ENCODE data around the gene ANO7.

ANO7 gene

GRCh38 chr2:241157841-241158545, 30.5 kb upstream of the ANO7 start:
- no peak for DNase-seq (ENCODE audit: low read depth)

DNA sequence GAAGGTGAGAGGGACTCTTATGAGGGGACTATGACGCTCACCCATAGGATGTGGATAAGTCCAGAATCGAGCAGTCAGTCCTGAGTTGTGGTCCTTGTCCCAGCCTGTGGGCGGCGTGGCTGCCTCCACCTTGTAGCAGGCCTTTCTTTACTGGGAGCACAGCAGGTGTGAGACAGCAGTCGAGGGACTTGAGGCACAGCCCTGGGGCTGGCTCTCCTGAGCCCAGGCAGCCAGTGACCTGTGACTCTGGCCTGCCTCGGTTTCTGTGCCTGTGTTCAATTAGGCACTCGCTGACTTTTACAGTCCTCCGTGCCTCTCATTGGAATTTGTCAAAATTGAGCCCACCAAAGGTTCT, 30.0 kb upstream of the ANO7 start:
- no peak for DNase-seq (ENCODE audit: low read depth)

- no peak for DNase-seq (ENCODE audit: low read depth)
These were observed 29.4 kb upstream of the ANO7 start for GRCh38 chr2:241159116-241159515.

DNA sequence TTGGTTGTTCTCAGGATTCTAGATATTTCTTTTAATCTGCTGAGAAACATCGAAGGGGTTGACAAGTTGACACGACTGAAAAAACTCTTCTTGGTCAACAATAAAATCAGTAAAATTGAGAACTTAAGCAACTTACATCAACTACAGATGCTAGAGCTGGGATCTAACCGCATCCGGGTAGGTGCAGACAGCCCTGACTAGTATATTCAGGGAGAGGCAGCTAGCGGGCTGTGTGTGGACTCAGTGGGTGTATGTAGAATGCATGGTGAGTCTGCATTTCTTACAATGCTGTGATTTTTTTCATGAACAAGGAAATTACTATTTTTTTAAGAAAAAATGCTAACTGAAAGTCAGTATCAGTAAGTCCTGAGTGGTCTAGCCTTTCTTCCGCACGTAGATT, 28.2 kb upstream of the ANO7 start:
- no peak for DNase-seq (ENCODE audit: low read depth)

DNA sequence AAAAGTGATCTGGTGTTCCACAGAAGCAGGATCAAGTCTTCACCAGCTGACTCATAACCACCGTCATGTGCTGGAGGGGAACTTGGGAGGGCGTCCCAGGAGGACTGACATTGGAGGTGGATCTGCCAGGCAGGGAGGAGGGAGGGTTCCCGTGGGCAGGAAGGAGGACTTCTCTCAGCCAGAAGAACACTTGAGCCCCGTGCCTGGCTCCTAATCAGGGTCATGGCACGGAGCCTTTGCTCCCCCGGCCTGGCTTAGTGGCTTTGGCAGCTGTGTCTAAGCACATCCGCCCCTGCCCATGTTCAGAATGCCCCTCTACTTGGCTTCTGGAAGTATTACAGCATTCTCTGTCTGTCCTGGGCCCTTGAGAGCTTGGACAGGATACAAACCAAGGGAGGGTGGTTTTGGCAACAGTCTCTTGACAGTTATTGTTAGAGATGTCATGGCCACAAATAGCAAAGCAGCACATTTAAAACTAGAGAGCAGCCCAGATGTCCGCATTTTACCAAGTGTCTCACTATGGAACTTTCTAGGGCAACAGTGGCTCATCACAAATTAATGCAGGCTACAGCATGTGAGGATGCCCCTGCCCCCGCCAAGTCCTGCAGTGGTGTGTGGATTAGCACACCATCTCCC, 26.7 kb upstream of the ANO7 start:
- DNase-seq (ENCODE audit: low read depth), result no peak

DNA sequence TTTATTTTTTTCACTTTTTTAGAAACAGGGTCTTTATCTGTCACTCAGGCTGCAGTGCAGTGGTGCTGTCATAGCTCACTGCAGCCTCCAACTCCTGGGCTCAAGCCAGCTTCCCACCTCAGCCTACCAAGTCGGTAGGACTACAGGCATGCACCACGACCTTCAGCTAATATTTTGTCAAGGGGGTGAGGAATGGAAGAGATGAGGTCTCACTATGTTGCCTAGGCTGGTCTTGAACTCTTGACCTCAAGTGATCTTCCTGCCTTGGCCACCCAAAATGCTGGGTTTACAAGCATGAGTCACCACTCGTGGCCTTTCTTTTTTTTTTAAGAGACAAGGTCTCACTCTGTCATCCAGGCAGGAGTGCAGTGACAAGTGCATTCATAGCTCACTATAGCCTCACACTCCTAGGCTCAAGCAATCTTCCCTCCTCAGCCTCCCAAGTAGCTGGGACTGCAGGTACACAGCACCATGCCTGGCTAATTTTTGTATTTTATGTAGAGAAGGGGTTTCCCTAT, 24.8 kb upstream of the ANO7 start:
- no peak for DNase-seq (ENCODE audit: low read depth)

DNA sequence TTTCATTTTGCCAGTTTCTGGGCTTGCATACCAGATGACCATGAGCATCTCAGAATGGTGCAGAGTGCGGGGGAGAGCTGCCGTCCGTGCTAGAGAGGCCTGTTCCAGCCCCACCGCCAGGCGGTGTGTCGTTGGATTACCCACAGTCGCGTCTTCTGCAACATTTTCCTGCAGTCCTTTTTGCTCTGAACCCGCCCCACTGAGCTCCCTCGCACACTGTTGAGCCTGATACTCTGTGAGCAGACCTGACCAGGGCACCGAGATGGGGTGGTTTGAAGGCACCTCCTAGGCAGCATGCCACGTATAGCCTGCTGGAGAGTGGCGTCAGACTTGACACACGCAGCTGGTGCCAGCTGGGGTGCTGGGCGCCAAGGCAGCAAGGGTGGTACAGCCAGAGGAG, 20.1 kb upstream of the ANO7 start:
- DNase-seq (ENCODE audit: low read depth), result no peak

GRCh38 chr2:241173557-241173956, 14.9 kb upstream of the ANO7 start:
- DNase-seq (ENCODE audit: low read depth), result no peak

GRCh38 chr2:241177526-241178334, 10.7 kb upstream of the ANO7 start:
- DNase-seq (ENCODE audit: low read depth), result no peak

GRCh38 chr2:241178961-241179360, 9.5 kb upstream of the ANO7 start:
- no peak for DNase-seq (ENCODE audit: low read depth)

GRCh38 chr2:241179899-241180298, 8.6 kb upstream of the ANO7 start:
- no peak for DNase-seq (ENCODE audit: low read depth)

DNA sequence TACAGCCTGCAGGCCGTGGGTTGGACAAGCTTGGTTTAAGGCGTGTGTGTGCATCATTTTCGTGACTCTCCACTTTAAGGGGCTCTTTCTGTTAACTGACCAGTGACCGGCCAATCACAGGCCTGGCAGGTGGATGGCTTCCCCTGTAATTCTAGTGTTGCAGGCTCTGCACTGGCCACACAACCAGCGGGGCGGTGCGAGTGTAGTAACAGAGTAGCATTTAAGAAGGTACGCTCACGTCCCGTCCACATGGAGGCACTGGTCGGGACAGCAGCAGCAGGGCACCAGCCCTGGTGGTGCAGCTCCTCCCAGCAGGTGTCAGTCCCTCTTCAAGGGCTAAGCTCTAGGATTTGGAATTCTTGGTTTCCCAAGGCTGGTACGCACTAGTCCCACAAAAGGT, 8.0 kb upstream of the ANO7 start:
- no peak for DNase-seq (ENCODE audit: low read depth)

- no peak for DNase-seq (ENCODE audit: low read depth)
These were observed 6.4 kb upstream of the ANO7 start for GRCh38 chr2:241182126-241182525.

DNA sequence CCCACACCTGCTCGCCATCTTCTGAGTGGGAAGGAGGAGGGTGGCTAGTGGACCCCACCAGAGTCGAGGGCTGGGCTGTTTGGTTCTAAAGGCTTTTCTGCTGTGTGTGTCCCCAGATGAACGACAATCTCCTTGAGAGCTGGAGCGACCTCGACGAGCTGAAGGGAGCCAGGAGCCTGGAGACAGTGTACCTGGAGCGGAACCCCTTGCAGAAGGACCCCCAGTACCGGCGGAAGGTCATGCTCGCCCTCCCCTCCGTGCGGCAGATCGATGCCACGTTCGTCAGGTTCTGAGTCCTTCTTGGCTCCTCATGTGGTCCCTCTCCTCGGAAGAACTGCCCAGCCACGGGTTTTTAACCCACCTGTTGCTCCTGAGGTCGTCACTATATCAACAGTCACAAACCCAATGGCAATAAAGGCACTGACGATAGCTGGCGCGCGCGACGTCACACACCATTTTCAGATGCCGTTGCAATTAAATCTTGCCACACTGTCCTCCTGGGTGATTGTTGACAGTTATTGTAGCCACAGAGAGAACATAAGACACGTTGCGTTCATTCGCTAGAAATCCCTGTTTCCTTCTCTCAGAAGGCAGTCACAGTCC, 5.8 kb upstream of the ANO7 start:
- DNase-seq (ENCODE audit: low read depth), result no peak

- no peak for DNase-seq (ENCODE audit: low read depth)
These were observed 5.3 kb upstream of the ANO7 start for GRCh38 chr2:241183221-241183620.

DNA sequence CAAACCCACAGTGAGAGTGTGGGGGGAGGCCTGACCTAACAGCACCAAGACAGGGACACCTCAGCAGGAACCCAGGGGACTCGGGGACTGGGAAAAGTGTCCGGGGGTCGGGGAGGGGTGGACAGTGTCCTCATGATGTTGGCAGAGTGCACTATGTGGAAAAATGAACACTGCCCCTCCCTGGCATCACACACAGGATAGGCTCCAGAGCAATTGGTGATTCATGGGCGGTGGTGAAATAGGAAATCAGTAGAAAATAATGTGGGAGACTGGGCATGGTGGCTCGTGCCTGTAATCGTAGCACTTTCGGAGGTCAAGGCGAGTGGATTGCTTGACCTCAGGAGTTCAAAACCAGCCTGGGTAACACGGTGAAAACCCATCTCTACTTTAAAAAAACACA, 3.6 kb upstream of the ANO7 start:
- no peak for DNase-seq (ENCODE audit: low read depth)

- no peak for DNase-seq (ENCODE audit: low read depth)
These were observed 2.5 kb upstream of the ANO7 start for GRCh38 chr2:241185961-241186360.

DNA sequence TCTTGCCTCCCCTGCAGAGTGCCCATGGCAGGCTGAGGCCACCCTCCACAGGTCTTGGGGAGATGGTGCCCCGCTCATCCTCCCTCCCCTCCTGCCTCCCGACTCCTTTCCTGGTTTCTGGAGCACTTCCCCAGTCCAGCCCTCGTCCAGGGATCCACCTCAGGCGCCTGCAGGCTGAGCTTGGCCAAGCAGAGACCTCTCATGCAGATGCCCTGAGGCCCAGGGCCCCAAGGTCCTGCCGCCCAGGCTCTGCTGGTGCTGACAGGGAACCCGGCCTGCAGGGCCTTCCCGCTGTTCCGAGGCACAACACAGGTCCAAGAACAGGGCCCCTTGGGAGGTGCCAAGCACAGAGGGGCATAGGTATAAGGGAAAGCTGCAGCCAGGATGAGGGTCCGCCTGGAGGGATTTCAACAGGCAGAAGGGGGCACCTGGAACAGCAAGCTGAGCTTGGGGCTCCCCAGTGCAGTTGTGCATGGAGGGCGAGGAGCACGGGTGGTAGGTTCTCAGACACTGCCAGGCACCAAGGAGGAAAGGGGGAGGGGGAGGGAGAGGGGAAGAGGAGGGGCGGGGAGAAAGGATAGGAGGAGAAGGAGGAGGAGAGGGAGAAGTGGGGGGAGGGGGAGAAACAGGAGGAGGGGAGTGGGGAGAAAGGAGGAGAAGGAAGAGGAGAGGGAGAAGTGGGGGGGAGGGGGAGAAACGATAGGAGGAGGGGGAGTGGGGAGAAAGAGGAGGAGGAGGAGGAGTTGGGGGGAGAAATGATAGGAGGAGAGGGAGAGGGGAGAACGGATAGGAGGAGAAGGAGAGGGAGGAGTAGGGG, 1.2 kb upstream of the ANO7 start:
- no peak for DNase-seq (ENCODE audit: low read depth)

- no peak for DNase-seq (ENCODE audit: low read depth)
These were observed 601 bp upstream of the ANO7 start for GRCh38 chr2:241187918-241188234.

DNA sequence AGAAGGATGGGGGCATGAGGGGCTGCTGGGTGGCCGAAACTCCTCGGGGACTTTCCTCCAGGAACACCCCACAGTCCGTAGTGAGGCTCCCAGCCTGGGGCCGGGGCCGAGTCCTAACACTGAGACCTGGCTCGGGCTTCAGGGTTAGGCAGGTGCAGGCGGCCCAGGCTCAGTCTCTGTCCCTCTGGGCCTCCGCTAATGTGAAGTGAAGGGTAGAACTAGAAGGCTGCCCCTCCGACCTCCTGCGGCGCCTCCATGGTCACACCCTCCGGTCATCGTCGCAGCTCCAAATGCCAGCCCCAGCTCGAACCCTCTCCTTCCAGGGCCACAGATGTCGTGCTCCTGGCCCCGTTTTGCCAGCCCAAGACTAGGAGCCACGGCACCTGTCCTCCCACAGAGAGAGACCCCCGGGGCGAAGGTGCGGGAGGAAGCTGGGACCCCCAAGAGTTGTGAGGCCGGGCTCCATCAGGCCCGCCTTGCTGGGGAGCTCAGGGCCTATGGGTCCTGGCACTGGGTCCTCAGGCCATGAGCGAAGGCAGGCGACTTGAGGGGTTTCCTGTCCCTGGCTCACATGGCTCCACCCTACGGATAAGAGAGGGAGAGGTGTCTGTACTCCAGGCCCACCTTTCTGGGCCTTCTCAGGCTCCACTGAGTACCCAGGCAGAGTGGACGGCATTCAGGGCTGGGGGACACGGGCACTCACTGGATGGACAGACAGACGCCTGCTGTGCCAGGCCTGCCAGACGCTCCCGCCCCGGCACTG, 797 bp downstream of the ANO7 start:
- no peak for DNase-seq (ENCODE audit: low read depth)

GRCh38 chr2:241189856-241190201, 1.4 kb downstream of the ANO7 start:
- no peak for DNase-seq (ENCODE audit: low read depth)

All from activated T-cell treated with anti-CD3 and anti-CD28 coated beads for 1 hour (primary cell).